Fibroblast of upper back skin (primary cell): ENCODE measurements around the gene SMG6.

Experiments used
- DNase-seq: peaks from one replicate; pipeline ENCODE4 v3.0.0-alpha.2; 2013

SMG6 gene

DNA sequence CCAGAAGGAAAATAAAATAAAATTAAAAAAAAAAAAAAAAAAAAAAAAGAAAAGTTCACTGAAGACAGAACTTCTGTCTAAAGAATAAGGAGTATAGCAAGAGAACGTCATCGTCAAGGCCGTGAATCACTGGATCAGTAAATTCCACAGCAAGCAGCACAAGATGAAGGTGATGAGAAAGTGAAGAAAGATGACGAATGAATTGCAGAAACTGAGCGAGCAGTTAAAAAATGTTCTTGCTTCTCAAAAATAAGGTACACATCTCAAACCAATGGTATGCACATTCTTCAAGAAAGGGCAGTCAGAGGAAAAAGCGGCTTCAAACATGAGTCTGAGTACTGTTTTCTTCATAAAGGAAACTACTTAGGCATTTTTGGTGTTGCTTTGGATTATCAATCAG lies 104.7 kb downstream of the SMG6 start:
- DNase-seq, result peak; percentile 96

GRCh38 chr17:2197271-2197670 lies 106.3 kb downstream of the SMG6 start:
- no peak for DNase-seq

DNA sequence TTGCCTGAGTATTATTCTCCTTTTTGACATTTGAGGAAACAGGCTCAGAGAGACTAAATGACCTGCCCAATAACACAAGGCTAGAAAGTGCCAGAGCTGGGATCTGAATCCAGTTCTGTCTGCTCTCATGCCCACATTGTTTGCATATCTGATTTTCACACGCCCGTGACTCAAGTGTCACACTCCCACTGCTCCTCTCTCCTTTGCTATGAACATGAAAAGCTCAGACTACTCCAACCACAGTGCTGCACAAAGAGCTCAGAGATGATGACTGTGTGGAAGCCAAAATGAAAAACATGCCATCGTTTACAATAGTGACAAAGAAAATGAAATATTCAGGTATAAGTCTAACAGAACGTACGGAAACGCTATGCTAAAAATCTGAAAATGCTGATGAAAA lies 107.9 kb downstream of the SMG6 start:
- no peak for DNase-seq

DNA sequence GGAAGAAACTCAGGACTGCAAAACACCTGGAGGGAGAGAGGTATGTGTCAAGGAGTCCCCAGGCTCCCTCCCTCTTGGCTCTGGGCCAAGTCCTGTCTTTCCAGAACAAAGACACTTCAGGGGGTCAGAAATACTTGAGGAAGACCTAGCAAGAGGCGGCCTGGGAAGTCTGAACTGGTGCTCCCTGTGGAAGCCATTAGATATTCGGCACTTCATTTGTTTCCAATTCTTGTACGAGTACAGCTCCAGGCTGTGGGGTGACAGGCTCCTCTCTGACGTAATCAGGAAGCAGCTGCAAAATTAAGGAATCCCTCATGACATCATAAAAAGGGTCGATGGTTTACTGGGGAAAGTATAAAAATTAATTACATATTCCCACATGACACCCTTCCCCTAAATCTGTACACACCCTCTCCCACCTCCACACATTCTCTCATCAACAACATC lies 108.7 kb downstream of the SMG6 start:
- DNase-seq, result no peak

DNA sequence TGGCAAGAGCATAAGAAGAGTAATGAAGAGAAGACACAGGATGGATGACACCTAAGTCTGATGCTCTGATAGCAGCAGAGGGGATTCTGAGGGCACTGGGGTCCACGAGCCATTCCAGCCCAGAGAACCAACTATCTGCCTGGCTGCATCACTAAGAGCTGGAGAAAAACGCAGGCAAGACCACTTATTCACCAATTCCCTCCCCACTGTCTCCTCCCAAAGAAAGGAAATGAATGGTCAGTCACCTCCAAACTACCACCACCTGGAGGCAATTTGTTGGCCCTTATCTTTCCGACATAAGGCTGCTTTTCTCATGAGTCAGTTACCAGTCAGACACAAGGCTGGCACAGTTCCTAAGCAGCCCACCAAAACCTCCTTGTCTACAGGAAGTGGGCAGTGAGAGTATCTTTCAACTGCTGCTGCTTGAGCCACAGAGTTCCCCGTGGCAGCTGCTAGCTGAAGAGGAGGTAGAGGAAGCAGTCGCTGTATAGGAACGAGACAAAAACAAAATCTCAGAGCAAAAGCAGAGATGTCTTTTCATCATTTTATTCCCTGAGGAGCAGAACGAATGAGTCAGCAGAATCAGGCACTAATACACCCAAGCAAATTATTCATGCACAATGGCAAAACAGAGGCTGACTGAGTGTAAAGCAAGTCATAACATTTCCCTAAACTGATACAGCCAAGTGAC lies 111.1 kb downstream of the SMG6 start:
- DNase-seq, result peak; percentile 100

GRCh38 chr17:2191785-2192184 lies 111.8 kb downstream of the SMG6 start:
- DNase-seq, result no peak

DNA sequence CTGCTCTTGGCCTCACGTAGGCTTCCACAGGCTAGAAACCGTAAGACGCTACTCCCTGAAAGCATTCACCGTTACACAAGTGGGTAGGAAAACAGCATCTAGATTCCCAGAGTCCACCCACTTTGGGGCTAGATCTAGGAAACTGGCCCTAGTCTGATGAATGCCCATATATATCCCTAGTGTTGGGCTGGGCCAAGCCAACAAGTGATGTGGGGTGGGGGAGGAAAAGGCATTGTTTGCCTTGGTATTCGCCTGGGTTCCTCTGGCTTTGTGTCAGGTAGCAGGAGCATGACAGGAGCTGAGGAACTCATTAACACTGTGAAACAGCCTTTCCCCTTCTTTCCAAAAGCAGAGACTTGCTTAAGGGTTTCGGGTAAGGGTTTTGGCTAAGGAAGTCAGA lies 112.4 kb downstream of the SMG6 start:
- no peak for DNase-seq

DNA sequence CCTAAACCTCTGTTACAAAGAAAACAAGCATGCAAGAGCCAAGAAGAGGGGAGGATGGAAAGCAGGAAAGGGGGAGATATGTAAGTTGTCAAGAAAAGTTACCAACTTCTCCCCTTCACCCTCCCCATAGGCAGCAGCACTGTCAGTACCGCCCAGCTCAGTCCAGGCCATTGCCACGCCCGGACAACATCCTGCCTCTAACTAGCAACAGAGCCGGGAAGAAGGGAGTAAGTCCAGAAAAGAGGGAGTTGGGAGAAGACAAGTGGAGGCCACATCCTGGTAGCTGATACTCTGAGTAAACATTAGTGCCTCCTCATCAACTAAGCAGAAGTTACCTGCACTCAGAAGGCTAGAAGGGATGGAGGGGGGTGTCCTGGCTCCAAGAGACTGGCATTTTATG lies 113.6 kb downstream of the SMG6 start:
- no peak for DNase-seq

DNA sequence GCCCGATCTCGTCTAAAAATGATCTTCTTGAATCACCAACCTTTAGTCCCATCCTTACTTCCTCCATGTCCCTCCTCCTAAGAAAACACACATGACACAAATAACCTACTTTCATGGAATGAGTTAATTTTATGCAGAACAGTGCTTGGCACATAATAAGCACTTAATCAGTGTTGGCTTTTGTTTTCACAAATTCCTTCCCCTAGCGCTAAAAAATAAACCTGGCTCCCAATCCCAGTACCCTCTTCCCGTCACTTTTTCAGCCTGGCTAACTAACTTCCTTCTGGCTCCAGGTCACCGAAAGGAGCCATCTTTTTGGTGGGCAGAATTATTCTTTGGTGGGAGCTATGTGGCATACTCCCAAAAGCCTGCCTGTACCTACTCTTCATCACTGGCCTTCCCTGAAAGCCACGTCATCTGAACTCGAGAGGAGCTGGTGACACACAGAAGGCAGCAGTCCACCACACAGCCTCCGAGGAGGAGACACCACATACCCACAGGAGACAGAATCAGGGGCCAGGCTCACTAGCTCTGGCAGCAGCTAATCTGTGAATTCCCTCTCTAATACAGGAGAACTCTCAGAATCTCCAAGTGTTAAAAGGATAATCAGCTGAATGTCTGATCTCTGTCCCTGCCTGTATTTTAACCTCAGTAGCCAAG lies 114.5 kb downstream of the SMG6 start:
- no peak for DNase-seq

- DNase-seq, result no peak
Observed at GRCh38 chr17:2187758-2188157, 115.8 kb downstream of the SMG6 start.

GRCh38 chr17:2186937-2187336 lies 116.6 kb downstream of the SMG6 start:
- DNase-seq, result no peak

DNA sequence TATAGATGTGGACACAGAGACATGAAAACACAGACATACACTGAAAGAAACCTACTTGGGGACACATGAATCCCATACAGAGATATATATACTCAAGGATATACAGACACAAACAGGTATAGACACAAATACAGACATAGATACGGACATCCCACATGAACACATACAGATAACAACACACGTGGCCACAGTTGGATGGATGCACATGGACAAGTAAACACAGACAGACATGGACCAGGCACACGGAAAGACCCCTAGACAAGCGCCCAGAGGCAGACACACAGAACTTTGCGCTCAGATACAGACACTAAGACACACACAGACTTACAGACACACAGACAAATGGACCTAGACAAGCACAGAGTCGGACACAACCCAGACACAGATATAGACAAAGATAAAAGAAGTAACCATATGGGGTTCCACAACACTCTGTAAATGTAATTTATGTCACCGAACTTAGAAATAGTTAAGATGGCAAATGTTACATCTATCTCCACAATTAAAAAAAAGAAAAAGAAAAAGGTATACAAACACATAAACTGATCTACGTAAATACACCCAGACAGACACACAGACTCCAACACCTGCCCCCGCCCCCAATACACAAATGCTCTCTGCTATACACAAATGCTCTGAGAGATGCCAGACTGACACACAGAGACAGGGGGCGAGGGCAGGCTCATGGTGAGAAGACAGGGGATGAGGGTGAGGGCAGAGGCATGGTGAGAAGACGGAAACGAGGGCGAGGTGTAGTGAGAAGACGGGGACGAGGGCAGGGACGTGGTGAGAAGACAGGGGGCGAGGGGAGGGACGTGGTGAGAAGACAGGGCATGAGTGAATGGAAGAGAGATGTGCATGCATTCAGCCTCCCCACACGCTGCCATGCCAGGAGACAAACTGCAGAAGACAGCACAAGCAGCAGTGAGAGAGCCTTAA lies 118.3 kb downstream of the SMG6 start:
- DNase-seq, result no peak

GRCh38 chr17:2183346-2183745 lies 120.2 kb downstream of the SMG6 start:
- DNase-seq, result no peak

- DNase-seq, result no peak
Observed at GRCh38 chr17:2181897-2182448, 121.6 kb downstream of the SMG6 start.

DNA sequence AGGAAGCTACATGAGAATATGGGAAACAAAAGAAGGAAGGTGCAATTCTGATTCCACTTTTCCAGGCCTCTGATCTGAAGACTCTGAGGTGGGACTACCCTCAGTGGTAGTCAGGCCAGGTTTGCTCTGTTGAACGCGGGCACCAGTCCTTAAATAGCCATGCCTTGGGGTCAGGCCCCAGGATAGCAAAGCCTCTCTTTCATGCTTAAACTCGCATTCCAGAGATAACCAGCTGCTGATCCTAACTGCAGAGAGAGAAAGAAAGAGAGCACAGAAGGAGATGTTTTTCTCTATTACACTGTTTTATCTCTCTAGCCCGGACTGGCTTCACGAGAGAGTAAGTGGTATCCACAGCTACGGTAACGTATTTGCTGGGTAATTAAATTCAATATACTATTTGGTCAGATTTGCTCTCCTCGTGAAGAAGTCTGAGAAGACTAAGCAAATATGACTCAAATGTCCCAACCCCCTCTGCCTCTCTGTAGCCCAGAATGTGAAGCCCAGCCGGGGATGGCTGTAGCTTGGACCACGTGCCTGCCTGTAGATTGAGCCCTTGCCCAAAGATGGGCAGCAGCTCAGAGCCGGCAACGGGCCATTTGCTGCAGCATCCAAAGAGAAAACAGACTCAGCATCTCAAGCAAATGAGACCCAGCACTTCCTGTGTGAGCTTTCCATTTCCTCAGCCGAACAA lies 122.2 kb downstream of the SMG6 start:
- DNase-seq, result peak; percentile 95

DNA sequence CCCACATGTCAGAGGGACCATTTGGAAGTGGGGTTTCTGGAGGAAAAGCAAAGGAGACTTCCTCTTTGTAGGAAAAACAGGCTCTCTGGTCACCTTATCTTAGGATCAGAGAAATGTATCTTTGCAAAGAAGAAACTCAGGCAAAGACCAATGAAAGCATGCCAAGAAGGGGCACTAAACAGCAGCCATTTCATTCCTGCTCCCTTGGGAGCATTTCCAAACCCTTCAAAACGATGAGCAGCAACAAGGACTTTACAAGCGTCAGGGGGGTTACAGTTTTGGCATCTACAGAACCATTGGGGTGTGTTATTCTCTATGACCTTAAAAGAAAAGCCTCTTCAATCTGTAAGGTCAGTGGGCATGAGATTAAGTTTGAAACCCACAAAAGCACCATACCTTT lies 122.8 kb downstream of the SMG6 start:
- no peak for DNase-seq

DNA sequence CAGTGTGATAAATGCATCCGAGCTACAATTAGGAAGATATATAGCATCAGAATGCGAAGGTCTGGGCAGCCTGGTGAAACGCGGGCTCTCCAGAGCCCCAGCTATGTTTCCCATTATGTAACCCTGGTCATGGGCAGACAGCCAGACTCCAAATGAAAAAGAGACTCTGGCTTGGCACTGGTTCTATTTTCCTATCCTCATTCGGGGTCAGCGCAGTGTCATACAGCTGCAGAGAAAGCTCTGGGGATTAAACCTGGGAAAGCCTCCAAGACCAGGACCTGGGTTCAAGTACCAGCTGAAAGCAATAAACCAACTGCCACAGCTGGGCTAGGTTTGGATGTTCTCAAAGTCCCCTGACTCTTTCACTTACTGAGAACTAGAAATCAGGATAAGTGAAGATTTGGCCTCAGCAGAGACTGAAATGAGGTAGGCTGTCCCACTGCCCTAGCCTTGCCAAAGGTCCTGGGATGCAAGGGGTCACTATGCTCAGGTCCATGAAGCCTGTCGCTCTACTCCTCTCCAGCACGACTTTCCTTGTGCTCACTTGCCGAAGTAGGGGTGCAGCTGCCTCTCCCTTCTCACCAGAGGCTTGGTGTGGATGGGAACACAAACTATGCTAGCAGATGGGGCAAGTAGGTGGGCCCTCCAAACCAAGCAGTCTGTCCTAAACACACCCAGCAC lies 123.8 kb downstream of the SMG6 start:
- peak; percentile 99 for DNase-seq

DNA sequence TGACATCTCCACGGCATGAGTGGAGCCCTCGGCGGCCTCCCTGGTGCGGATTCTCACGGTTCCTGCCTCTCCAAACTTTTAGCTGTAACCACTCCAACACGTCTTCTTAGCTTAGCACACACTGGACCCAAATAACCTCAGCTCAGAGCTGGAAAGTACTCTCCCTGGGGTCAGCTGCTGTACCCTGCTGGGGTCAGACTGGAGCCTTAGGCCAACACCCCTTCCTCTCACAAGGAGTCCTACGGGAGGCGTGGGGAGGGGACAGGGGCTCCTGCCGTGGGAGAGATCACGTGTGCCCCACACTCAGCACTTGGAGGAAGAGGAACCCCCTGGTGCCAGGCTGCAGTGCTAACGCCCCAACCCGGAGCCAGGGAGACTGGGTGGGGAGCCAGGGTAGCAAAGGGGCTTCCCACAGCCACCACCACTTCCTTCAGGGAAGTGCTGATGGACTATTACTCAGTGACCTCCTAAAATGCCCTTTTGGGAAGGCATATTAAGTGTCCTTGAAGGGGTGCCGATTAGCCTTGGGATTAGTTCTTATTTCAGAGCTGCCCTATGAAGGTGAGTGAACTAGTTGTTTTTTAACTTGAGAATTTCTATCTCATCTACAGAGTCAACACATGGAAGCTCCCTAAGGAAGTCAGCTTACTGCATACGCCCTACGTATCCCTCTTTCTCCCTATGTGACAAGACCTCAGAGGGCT lies 124.6 kb downstream of the SMG6 start:
- DNase-seq, result no peak

DNA sequence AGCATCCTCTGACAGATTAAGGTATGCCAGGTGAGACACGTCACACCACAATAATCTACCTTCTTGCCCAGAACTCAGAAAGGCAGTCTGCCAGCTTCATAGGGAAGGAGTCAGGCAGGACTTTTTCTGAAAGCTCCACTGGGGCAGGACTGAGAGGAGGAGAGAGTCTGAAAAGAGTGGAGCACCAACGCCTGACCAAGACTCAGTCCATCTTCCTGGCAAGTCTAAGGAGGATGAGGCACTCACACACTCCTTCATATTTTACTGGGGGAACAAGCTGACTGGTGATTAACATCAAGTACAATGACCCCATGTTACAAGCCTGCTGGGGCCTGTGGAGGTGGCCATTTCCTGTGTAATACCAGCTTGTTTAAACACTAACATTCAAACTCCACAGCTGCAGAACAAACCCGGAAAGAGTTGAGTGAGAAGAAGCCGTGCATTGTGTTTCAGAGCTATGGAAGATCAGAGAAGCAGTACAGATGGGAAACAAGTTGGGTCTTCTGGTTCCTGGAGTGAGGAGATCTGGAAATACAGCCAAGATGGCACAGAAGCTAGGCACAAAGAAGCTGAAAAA lies 126.3 kb downstream of the SMG6 start:
- DNase-seq, result no peak

DNA sequence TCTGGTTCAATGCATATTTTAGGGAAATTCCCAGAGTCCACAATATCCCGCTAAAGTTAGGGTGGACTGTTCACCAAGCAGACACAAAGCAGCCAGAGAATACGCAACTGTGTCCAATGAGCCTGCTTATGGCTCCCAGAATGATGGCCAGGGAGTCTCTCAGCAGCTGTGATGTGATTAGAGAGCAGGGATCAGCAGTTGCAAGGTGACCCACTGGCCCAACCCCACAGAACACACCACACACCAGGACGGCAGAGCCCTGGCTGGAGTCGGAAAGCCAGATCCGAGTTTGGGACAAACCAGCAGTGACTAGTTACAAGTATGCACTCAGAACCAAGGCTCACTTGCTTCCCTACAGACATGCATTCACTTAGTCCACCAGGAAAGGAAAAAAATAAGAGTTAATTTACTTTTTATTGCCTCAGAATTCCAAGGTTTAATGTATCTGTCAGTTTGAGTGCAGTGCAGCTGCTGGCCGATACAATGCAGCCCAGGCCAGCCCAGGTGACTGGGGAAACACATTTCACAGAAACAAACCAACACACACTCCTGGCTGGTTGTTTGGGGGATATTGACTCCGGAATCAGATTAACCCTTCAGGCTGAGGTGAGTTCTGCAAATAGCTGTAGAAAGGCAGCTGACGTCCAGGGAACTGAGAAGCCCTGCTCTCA lies 127.0 kb downstream of the SMG6 start:
- DNase-seq, result no peak

- DNase-seq, result peak; percentile 57
Observed at GRCh38 chr17:2175294-2175628, 128.3 kb downstream of the SMG6 start.
